Psoas muscle (tissue), 8 donors: ENCODE measurements around the gene RFLNA. TPM values are rescaled to one million over a fixed set of nuclear protein-coding genes. Genes with fewer than 3 reads are reported as not detected.

Experiments
- ATAC-seq, 4 donors: fragments of 200-7000 bp; cut with Tn5 transposase; one replicate each; pipeline ENCODE4 v1.9.1; 2020; ENCODE audit warnings: moderate library complexity in 3 of 4, mild to moderate bottlenecking in 2 of 4
- DNase-seq, 2 donors: peaks; one replicate each; pipeline ENCODE4 v3.0.0-alpha.2; 2020
- H3K27ac ChIP-seq: fragments of 200-600 bp; one replicate; pipeline ENCODE4 v1.8.0; 2022
- H3K27me3 ChIP-seq, 3 donors: fragments of 200-600 bp in 1 of 3; one replicate each; pipeline versions ENCODE4 v1.6.1 to v1.8.0; 2013 to 2022; ENCODE audit warnings: low read length in 2 of 3, mild to moderate bottlenecking in 2 of 3, moderate library complexity in 1 of 3; ENCODE audit not compliant: insufficient read depth in 3 of 3
- H3K36me3 ChIP-seq, 2 donors: fragments of 200-600 bp in 1 of 2; one replicate each; pipeline versions ENCODE4 v1.6.1 to v1.8.0; 2013 to 2022; ENCODE audit warnings: low read depth in 1 of 2, mild to moderate bottlenecking in 1 of 2, moderate library complexity in 1 of 2; ENCODE audit not compliant: insufficient read depth in 1 of 2
- H3K4me1 ChIP-seq: fragments of 200-600 bp; one replicate; pipeline ENCODE4 v1.8.0; 2022
- H3K4me3 ChIP-seq: fragments of 200-600 bp; one replicate; pipeline ENCODE4 v1.8.0; 2022; ENCODE audit warnings: mild to moderate bottlenecking
- H3K9me3 ChIP-seq: fragments of 200-600 bp; one replicate; pipeline ENCODE4 v1.8.0; 2022
- WGBS, 3 donors: extraction: QIAGEN DNeasy Blood & Tissue Kit; methylation state at CpG; one replicate each; pipeline versions ENCODE4 v1.1.6 to v1.1.7; 2013; 5-methylcytosine and 5-hydroxymethylcytosine counted together
- intact Hi-C, 2 donors: fragments of 100-400 bp; cut with DNase I; formaldehyde crosslinking; loops; one replicate each; pipeline versions ENCODE4 v1.11.0 to v1.14.2; 2022
- polyA plus RNA-seq, 3 donors: library from polyadenylated mRNA; stranded (reverse); fragments of 200-250 nt; gene quantifications; one replicate each; pipeline ENCODE4 v1.2.3, GENCODE V29; 2013
- total RNA-seq, 4 donors: library from RNA; stranded (reverse); fragmentation: NEBNext Ultra II Directional in 2 of 4; extraction: Animal tissue kit (Norgen Biotek cat#: 25700) in 2 of 4; gene quantifications; one replicate each; pipeline versions ENCODE4 v1.2.1 to v1.2.4, GENCODE V29; 2021 to 2023
- TF ChIP-seq, protein P1 (sequence below): fragments of 200-600 bp; IDR thresholded peaks from one replicate; pipeline ENCODE4 v1.8.0; 2022; ENCODE audit warnings: antibody characterized with exemption
- donor health status: healthy with polysubstance abuse.
- donor health status: DM: no; HTN: no; CAD: no; lungs with moderate emphysema.
- donor health status: Bipolar disorder and iron deficiency.
- donor health status: healthy.
- donor health status: DM: yes; HTN: yes; CAD: no.
- donor health status: DM: no; HTN: no; CAD: no.
- donor health status: DM: no; HTN: no; CAD: no.
- donor health status: DM: yes; HTN: yes; CAD: no.

RFLNA gene
- total and polyA plus RNA-seq, 7 donors = 0.38 to 7.8 (median 0.70) TPM

DNA sequence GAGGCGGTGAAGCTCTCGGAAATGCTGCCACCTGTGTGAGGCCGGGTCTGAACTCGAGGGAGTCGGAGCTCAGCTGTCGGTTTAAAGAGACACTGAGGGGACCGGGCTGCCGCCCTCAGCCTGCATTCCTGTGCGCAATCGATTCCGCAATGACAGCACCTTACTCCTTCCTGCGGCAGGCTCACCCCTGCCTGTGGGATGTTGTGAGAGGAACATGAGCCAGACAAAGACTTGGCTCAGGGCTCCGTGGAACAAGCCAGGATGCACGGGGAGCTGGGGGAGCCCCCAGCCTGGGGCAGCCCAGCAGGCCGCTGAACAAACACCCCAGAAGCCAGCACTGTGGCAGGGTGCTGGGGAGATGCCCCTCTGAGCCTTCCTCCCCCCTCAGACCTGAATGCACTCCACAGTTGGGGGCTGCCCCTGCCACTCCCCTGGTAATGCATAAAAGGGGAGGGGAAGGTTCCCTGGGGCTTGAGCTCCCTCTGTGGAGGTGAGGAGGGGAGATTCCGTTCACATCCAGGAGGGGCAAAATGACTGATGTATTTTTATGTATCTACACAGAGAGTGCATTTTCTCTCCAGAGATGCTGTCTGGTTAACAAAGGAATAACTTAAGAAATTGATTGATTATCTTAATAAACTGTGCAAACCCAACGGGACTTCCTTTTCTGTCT lies 20.6 kb downstream of the RFLNA start:
- intact Hi-C loops = loop anchor here in 1 of 2 donors (5.0 kb wide), 2 partner anchors 258 to 278 kb away; no protein-coding TSS in a partner anchor
- ATAC-seq = no peak
- Histone ChIP-seq H3K9me3 (no peaks in the 10 kb centered on the region), H3K36me3 (no peaks in the 10 kb centered on the region), H3K4me3 (no peak overlapping the region), H3K4me1 (no peaks in the 10 kb centered on the region), H3K27me3 (no peaks in the 10 kb centered on the region), H3K27ac (no peak overlapping the region)
- TF ChIP-seq, protein P1, sequence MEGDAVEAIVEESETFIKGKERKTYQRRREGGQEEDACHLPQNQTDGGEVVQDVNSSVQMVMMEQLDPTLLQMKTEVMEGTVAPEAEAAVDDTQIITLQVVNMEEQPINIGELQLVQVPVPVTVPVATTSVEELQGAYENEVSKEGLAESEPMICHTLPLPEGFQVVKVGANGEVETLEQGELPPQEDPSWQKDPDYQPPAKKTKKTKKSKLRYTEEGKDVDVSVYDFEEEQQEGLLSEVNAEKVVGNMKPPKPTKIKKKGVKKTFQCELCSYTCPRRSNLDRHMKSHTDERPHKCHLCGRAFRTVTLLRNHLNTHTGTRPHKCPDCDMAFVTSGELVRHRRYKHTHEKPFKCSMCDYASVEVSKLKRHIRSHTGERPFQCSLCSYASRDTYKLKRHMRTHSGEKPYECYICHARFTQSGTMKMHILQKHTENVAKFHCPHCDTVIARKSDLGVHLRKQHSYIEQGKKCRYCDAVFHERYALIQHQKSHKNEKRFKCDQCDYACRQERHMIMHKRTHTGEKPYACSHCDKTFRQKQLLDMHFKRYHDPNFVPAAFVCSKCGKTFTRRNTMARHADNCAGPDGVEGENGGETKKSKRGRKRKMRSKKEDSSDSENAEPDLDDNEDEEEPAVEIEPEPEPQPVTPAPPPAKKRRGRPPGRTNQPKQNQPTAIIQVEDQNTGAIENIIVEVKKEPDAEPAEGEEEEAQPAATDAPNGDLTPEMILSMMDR = no peak
- WGBS, 3 donors = 76 to 80% (median 76%) methylated on average over 17 of the region's 17 CpGs
- DNase-seq = no peak

DNA sequence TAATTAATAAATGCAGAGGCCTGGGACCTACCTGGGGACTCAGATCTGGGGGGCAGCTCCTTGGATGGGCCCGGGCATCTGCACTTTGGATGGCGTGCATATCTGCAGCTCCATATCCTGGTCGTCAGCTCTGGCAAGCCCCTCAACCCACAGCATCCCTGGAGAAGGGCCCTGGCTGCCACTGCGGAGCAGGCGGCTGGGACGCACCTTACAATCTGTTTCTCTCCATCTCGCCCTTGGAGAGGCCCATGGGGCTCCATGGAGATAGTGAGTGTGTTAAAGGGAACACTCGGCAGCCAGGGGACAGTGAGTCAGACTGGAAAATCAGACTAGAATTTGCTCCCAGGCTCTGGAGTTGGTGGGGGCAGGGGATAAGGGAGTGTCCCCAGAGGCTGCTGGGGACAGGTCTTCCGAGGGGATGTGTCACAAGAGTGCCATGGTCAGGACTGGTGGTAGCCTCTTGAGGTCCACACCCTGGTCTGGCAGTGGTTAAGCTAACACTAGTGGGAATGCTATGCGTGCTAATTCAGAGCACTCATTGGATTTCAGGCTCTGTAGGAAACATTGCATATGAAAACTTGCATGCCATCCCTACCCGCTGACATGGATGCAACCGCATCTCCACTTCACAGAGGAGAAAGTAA lies 21.5 kb downstream of the RFLNA start:
- TF ChIP-seq, protein P1 = no peak
- Histone ChIP-seq H3K27me3 (no peaks in the 10 kb centered on the region), H3K9me3 (no peaks in the 10 kb centered on the region), H3K4me3 (no peak overlapping the region), H3K36me3 (no peaks in the 10 kb centered on the region), H3K27ac (no peak overlapping the region), H3K4me1 (no peaks in the 10 kb centered on the region)
- DNase-seq (no peak), ATAC-seq (no peak)
- 83 to 87% (median 83%) methylated on average over 12 of the region's 12 CpGs for WGBS, 3 donors
- intact Hi-C loops = loop anchor here in 1 of 2 donors (5.0 kb wide), 2 partner anchors 259 to 279 kb away; no protein-coding TSS in a partner anchor

DNA sequence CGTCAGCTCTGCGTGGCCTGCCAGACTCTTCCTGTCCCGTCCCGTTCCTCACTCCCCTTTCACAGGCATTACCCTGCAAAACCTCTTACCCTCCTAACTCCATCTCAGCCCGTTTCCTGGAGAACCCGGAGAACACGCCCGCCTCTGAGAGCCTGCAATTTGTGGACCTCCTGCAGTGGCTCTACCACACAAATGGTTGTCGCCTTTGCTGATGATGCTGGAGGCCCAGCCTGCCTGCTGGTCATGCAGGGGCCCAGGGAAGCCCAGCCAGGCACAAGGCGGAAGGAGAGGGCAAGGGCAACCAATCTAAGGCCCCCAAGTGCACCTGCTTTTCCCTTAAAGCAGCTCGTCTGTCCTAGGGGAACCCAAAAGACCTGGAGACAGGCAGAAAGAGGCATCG lies 22.5 kb downstream of the RFLNA start:
- Histone ChIP-seq H3K36me3 (no peaks in the 10 kb centered on the region), H3K4me3 (no peak overlapping the region), H3K9me3 (no peaks in the 10 kb centered on the region), H3K4me1 (no peaks in the 10 kb centered on the region), H3K27me3 (no peaks in the 10 kb centered on the region), H3K27ac (no peak overlapping the region)
- TF ChIP-seq, protein P1 = no peak
- DNase-seq (no peak), ATAC-seq (no peak)
- intact Hi-C loops = loop anchor here in 1 of 2 donors (5.0 kb wide), 2 partner anchors 260 to 280 kb away; no protein-coding TSS in a partner anchor
- WGBS, 3 donors = 75 to 80% (median 78%) methylated on average over 12 of the region's 12 CpGs

DNA sequence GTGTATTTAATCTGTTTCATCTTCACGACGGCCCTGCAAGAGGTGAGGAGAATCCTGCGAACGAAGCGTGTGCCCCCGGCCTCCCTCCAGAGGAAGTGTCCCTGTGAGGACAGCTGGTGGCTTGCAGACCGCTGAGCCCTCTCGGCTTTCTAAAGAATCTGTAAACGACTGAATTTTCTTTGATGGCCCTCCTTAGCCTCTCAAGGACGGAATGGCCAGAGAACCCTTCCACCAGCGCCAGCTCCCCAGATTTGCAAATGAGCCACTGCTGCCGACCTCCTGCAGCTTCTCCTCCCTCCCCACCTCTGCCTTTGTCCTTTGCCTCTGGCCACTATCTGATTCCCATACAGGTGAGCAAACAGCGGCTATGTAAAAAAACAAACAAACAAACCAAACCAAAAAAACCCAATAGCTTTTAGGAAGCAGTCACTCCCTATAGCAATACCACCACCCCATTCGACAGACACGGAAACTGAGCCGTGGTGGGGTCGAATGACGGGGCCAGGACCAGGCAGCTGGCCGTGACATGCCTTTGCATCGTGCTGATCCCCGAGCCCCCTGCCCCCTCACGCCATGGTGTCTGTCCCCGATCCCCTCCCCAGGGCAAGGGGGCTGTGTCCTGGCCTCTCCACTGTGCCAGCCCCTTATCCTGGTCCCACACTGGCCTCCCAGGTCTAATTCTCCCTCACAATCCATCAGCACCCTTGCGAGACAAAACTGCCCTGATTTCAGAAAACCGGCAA lies 23.6 kb downstream of the RFLNA start:
- TF ChIP-seq, protein P1 = no peak
- Histone ChIP-seq H3K4me1 (no peaks in the 10 kb centered on the region), H3K36me3 (peaks cover 0 to under 1% of the 10 kb centered on the region in 2 donors), H3K4me3 (no peak overlapping the region), H3K9me3 (no peaks in the 10 kb centered on the region), H3K27ac (no peak overlapping the region), H3K27me3 (no peaks in the 10 kb centered on the region)
- ATAC-seq (no peak), DNase-seq (no peak)
- intact Hi-C loops = loop anchor here in 1 of 2 donors (5.0 kb wide), 2 partner anchors 261 to 281 kb away; no protein-coding TSS in a partner anchor
- 73 to 77% (median 75%) methylated on average over 25 of the region's 25 CpGs for WGBS, 3 donors
